Sigmoid colon (tissue), 7 donors: ENCODE results near the gene IQCF2. TPM values are rescaled to one million over a fixed set of nuclear protein-coding genes. Genes with fewer than 3 reads are reported as not detected.

ENCODE experiments used
- DNase-seq: peaks from one replicate; pipeline ENCODE4 v3.0.0-alpha.2; 2019
- H3K27ac ChIP-seq, 4 donors: fragments of 200-600 bp; sonication (generic); one replicate each; pipeline ENCODE4 v1.5.1; 2016 to 2019; ENCODE audit warnings: mild to moderate bottlenecking in 1 of 4
- H3K27me3 ChIP-seq, 3 donors: fragments of 200-600 bp; sonication (generic); one replicate each; pipeline ENCODE4 v1.5.1; 2019; ENCODE audit warnings: mild to moderate bottlenecking in 1 of 3
- H3K36me3 ChIP-seq, 4 donors: fragments of 200-600 bp; sonication (generic); one replicate each; pipeline ENCODE4 v1.5.1; 2016 to 2019
- H3K4me1 ChIP-seq, 4 donors: fragments of 200-600 bp; sonication (generic); one replicate each; pipeline ENCODE4 v1.5.1; 2017 to 2019
- H3K4me3 ChIP-seq, 4 donors: fragments of 200-600 bp; sonication (generic); one replicate each; pipeline ENCODE4 v1.5.1; 2017 to 2019; ENCODE audit warnings: mild to moderate bottlenecking in 2 of 4, moderate library complexity in 1 of 4
- H3K9me3 ChIP-seq, 4 donors: fragments of 200-600 bp in 3 of 4; sonication (generic) in 3 of 4; one replicate each; pipeline versions ENCODE4 v1.5.1 to v1.6.1; 2013 to 2019
- EP300 ChIP-seq, 4 donors: sonication (generic); formaldehyde crosslinking; IDR thresholded peaks; one replicate each; pipeline ENCODE4 v1.6.1; 2017; ENCODE audit warnings: antibody characterized with exemption in 4 of 4
- POLR2A ChIP-seq, 2 donors: fragments of 450-650 bp; IDR thresholded peaks; one replicate each; pipeline ENCODE4 v1.6.1; 2016; ENCODE audit warnings: antibody characterized with exemption in 2 of 2, mild to moderate bottlenecking in 2 of 2, moderate library complexity in 2 of 2
- POLR2AphosphoS5 ChIP-seq, 4 donors: sonication (generic); formaldehyde crosslinking; IDR thresholded peaks; one replicate each; pipeline ENCODE4 v1.6.1; 2017; ENCODE audit warnings: antibody characterized with exemption in 4 of 4
- WGBS, 2 donors: extraction: QIAGEN DNeasy Blood & Tissue Kit; methylation state at CpG; one replicate each; pipeline ENCODE4 v1.1.7; 2013; 5-methylcytosine and 5-hydroxymethylcytosine counted together
- intact Hi-C: fragments of 100-400 bp; cut with DNase I; formaldehyde crosslinking; loops from one replicate; pipeline ENCODE4 v1.15.1; 2023
- polyA plus RNA-seq, 3 donors: library from polyadenylated mRNA; stranded (reverse); fragments of 200-250 nt; gene quantifications; one replicate each; pipeline ENCODE4 v1.2.3, GENCODE V29; 2013
- small RNA-seq, 3 donors: library from RNA; depleted of rRNA; stranded (forward); fragments of <200 nt; gene quantifications; one replicate each; pipeline ENCODE3, GENCODE V24; 2016
- total RNA-seq, 4 donors: library from RNA; depleted of rRNA; stranded (reverse); fragments of >200 nt; gene quantifications; one replicate each; pipeline ENCODE4 v1.1.0, GENCODE V29; 2016
- TF ChIP-seq, protein P1 (sequence below), 4 experiments: fragments of 450-650 bp in 3 of 4; fragments of 200-600 bp in 1 of 4; IDR thresholded peaks; one replicate each; pipeline ENCODE4 v1.5.1; 2016 to 2019; ENCODE audit warnings: antibody characterized with exemption in 4 of 4, mild to moderate bottlenecking in 3 of 4, moderate library complexity in 2 of 4
- donor health status: healthy with polysubstance abuse.
- donor health status: Bipolar disorder and iron deficiency.
- donor health status: healthy.

The IQCF2 gene
- total and polyA plus RNA-seq, 7 donors, result not detected

DNA sequence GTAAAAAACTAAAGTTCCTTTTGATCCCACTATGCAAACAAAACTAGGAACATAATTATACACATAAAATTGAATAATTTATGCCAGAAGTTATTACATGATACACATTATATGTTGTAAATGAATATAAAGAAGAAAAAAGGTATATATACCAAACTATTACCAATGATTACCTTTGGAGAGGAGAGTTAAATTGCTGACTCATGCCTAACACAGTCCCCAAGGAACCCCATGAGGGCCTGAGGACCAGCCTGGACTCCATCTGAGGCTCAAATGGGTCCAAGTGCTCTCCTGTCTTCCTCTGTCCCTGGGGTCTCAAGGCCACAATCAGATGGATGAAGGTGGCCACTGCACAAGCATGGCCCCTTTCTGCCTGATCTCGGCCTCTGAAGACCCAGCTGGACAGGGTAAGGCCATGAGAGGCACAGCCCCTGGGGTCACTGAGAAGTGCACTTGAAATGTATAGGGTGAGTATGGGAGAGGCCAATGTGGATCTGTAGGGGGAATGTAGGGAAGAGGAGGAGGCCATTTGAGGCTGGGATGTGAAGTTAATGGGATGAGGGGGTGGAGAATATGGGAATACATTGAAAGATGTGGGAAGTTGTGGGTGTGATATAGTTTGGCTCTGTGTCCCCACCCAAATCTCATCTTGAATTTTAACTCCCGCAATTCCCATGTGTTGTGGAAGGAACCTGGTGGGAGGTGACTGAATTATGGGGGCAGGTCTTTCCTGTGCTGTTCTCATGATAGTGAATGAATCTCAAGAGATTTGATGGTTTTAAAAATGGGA, 42.8 kb downstream of the IQCF2 start:
- TF ChIP-seq EP300 (IDR thresholded peaks at IDR 0.05), result no peak
- WGBS, 2 donors, result 92 to 94% methylated on average over 2 of the region's 2 CpGs
- intact Hi-C loops, result no loop called here

DNA sequence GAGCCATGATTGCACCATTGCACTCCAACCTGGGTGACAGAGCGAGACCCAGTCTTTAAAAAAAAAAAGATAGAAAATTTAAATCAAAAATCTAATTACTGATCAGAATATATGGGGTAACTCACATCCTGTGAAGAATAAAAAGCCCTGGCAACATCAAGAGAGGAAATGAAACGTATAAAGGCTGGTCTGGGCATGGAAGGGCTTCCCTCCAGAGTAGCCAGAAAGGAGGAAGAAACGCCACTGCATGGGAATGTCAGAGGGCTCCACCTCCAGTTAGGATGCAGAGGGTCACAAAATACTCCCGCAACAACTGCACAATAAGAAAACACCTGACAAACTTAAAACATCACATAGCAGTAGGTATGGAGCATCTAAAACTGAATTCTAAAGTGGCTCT, 46.6 kb downstream of the IQCF2 start:
- Histone ChIP-seq H3K27me3 (no peaks in the 10 kb centered on the region), H3K4me1 (no peaks in the 10 kb centered on the region), H3K4me3 (no peak overlapping the region), H3K27ac (no peak overlapping the region), H3K36me3 (no peaks in the 10 kb centered on the region), H3K9me3 (no peaks in the 10 kb centered on the region)
- intact Hi-C loops, result no loop called here
- no peak for DNase-seq
- no peak for TF ChIP-seq EP300 (IDR thresholded peaks at IDR 0.05)
- TF ChIP-seq, protein P1, sequence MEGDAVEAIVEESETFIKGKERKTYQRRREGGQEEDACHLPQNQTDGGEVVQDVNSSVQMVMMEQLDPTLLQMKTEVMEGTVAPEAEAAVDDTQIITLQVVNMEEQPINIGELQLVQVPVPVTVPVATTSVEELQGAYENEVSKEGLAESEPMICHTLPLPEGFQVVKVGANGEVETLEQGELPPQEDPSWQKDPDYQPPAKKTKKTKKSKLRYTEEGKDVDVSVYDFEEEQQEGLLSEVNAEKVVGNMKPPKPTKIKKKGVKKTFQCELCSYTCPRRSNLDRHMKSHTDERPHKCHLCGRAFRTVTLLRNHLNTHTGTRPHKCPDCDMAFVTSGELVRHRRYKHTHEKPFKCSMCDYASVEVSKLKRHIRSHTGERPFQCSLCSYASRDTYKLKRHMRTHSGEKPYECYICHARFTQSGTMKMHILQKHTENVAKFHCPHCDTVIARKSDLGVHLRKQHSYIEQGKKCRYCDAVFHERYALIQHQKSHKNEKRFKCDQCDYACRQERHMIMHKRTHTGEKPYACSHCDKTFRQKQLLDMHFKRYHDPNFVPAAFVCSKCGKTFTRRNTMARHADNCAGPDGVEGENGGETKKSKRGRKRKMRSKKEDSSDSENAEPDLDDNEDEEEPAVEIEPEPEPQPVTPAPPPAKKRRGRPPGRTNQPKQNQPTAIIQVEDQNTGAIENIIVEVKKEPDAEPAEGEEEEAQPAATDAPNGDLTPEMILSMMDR (IDR thresholded peaks at IDR 0.05), result no peak
- no peak for TF ChIP-seq POLR2A (IDR thresholded peaks at IDR 0.05)
- TF ChIP-seq POLR2AphosphoS5 (IDR thresholded peaks at IDR 0.05), result no peak
- 85 to 86% methylated on average over 4 of the region's 4 CpGs for WGBS, 2 donors

More for the DNA sequence above, 42.8 kb downstream of the IQCF2 start:
- Histone ChIP-seq H3K36me3 (no peaks in the 10 kb centered on the region), H3K4me3 (no peak overlapping the region), H3K27ac (no peak overlapping the region), H3K27me3 (no peaks in the 10 kb centered on the region), H3K4me1 (no peaks in the 10 kb centered on the region), H3K9me3 (no peaks in the 10 kb centered on the region)
- DNase-seq, result no peak

Small RNA genes lying within 50 kb of the gene (small RNA-seq; reads per million reads assigned to genes)
- gene RN7SL504P, result 0 to 0.11 (median 0.06) reads per million in 3 donors

Other genes with a start within 250 kb of the IQCF2 start
- gene TEX264, start 190.4 kb upstream of the IQCF2 start, total RNA-seq, result 10 to 100 TPM; 43.2 to 72.4 (median 70.2) TPM
- gene TEX264, start 190.4 kb upstream of the IQCF2 start, polyA plus RNA-seq, result 10 to 100 TPM; 23.4 to 79.7 (median 30.7) TPM
- 1 to 10 TPM in 1 of 4 donors, under 1 TPM in 2, not detected in 1; under 0.01 to 1.3 (median 0.14) TPM for gene GRM2, start 154.5 kb upstream of the IQCF2 start, total RNA-seq
- gene GRM2, start 154.5 kb upstream of the IQCF2 start, polyA plus RNA-seq, result under 1 TPM in 1 of 3 donors, not detected in 2; 0.13 TPM
- not detected for gene IQCF6, start 82.4 kb upstream of the IQCF2 start, total RNA-seq
- not detected for gene IQCF6, start 82.4 kb upstream of the IQCF2 start, polyA plus RNA-seq
- not detected for gene IQCF5, start 14.0 kb downstream of the IQCF2 start, total RNA-seq
- gene IQCF5, start 14.0 kb downstream of the IQCF2 start, polyA plus RNA-seq, result not detected
- gene IQCF1, start 41.7 kb downstream of the IQCF2 start, total RNA-seq, result not detected
- gene IQCF1, start 41.7 kb downstream of the IQCF2 start, polyA plus RNA-seq, result not detected
- gene RRP9, start 80.3 kb downstream of the IQCF2 start, total RNA-seq, result 10 to 100 TPM in 3 of 4 donors, 1 to 10 TPM in 1; 6.4 to 13.3 (median 12.4) TPM
- 10 to 100 TPM; 10.2 to 29.0 (median 13.8) TPM for gene RRP9, start 80.3 kb downstream of the IQCF2 start, polyA plus RNA-seq
- 10 to 100 TPM; 22.4 to 35.8 (median 26.7) TPM for gene PARP3, start 80.7 kb downstream of the IQCF2 start, total RNA-seq
- 10 to 100 TPM in 2 of 3 donors, 1 to 10 TPM in 1; 9.0 to 26.3 (median 12.3) TPM for gene PARP3, start 80.7 kb downstream of the IQCF2 start, polyA plus RNA-seq
- 1 to 10 TPM in 1 of 4 donors, under 1 TPM in 1, not detected in 2; 0.71 to 1.1 TPM for gene GPR62, start 93.8 kb downstream of the IQCF2 start, total RNA-seq
- under 1 TPM in 1 of 3 donors, not detected in 2; 0.03 TPM for gene GPR62, start 93.8 kb downstream of the IQCF2 start, polyA plus RNA-seq
- 100 to 1,000 TPM; 256 to 292 (median 268) TPM for gene PCBP4, start 105.8 kb downstream of the IQCF2 start, total RNA-seq
- 10 to 100 TPM; 15.6 to 19.8 (median 17.3) TPM for gene PCBP4, start 105.8 kb downstream of the IQCF2 start, polyA plus RNA-seq
- gene ABHD14B, start 112.4 kb downstream of the IQCF2 start, total RNA-seq, result 10 to 100 TPM; 48.5 to 72.4 (median 51.7) TPM
- 100 to 1,000 TPM in 2 of 3 donors, 10 to 100 TPM in 1; 62.4 to 117 (median 105) TPM for gene ABHD14B, start 112.4 kb downstream of the IQCF2 start, polyA plus RNA-seq
- 10 to 100 TPM; 16.3 to 35.3 (median 22.1) TPM for gene ABHD14A, start 113.4 kb downstream of the IQCF2 start, total RNA-seq
- gene ABHD14A, start 113.4 kb downstream of the IQCF2 start, polyA plus RNA-seq, result 10 to 100 TPM in 1 of 3 donors, 1 to 10 TPM in 2; 3.2 to 14.9 (median 7.2) TPM
- 10 to 100 TPM in 3 of 4 donors, 1 to 10 TPM in 1; 1.4 to 25.3 (median 16.6) TPM for gene ACY1, start 121.9 kb downstream of the IQCF2 start, total RNA-seq
- gene ACY1, start 121.9 kb downstream of the IQCF2 start, polyA plus RNA-seq, result 100 to 1,000 TPM; 122 to 279 (median 146) TPM
- gene RPL29, start 134.3 kb downstream of the IQCF2 start, total RNA-seq, result 1,000 to 10,000 TPM; 1,247 to 2,632 (median 2,024) TPM
- 1,000 to 10,000 TPM; 1,880 to 2,993 (median 2,094) TPM for gene RPL29, start 134.3 kb downstream of the IQCF2 start, polyA plus RNA-seq
- 1 to 10 TPM; 6.3 to 7.5 (median 7.0) TPM for gene DUSP7, start 195.0 kb downstream of the IQCF2 start, total RNA-seq
- 1 to 10 TPM; 3.0 to 7.6 (median 4.2) TPM for gene DUSP7, start 195.0 kb downstream of the IQCF2 start, polyA plus RNA-seq